NT2/D1 (cell line): Measurements from ENCODE around the gene ZNF425.

Experiments used
- DNase-seq: peaks from one replicate; pipeline ENCODE4 v3.0.0-alpha.2; 2011; ENCODE audit warnings: low read depth, low spot score
- H3K27me3 ChIP-seq: 2 replicates; pipeline ENCODE4 v1.6.0; 2011; ENCODE audit warnings: mild to moderate bottlenecking; ENCODE audit not compliant: insufficient read length, insufficient read depth
- H3K36me3 ChIP-seq: 2 replicates; pipeline ENCODE4 v1.6.1; 2011; ENCODE audit warnings: mild to moderate bottlenecking, low read length, mixed read lengths; ENCODE audit not compliant: insufficient read depth, insufficient read length
- H3K4me1 ChIP-seq: 2 replicates; pipeline ENCODE4 v1.5.1; 2011; ENCODE audit not compliant: insufficient read depth, insufficient read length
- H3K4me3 ChIP-seq: 2 replicates; pipeline ENCODE4 v1.5.1; 2011; ENCODE audit warnings: low read depth; ENCODE audit not compliant: insufficient read length
- H3K9ac ChIP-seq: 2 replicates; pipeline ENCODE4 v1.6.0; 2011; ENCODE audit warnings: low read depth; ENCODE audit not compliant: insufficient read length
- H3K9me3 ChIP-seq: 2 replicates; pipeline ENCODE4 v1.5.1; 2011; ENCODE audit warnings: mild to moderate bottlenecking, low read length; ENCODE audit not compliant: insufficient read depth
- SUZ12 ChIP-seq: IDR thresholded peaks from 2 replicates; pipeline ENCODE4 v1.6.1; 2011; ENCODE audit not compliant: insufficient read length, insufficient read depth; ENCODE audit errors: extremely low read depth
- YY1 ChIP-seq: IDR thresholded peaks from 2 replicates; pipeline ENCODE4 v1.6.1; 2011; ENCODE audit not compliant: insufficient read length, insufficient read depth
- ZNF274 ChIP-seq: IDR thresholded peaks from 2 replicates; pipeline ENCODE4 v1.6.1; 2011; ENCODE audit warnings: mild to moderate bottlenecking, low read depth, low read length

The ZNF425 gene

DNA sequence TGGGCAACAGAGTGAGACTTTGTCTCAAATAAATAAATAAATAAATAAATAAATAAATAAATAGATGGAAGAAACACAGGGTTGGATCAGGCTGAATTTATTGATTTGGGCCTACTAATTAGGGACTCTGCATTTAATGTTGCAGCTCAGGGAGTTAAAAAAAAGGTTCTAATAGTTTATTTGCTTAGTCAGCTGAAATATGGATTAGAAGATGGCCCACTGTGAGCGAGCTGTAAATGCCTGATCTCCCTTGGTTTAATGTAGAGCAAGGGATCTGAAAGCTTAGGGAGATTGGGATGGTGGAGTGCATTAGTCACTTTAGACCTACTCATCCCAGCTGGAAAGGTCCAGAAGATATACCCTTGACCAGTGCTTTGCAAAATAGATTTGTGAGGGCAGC, 72.7 kb downstream of the ZNF425 start:
- H3K36me3 ChIP-seq, result no peaks in the 10 kb centered on the region
- TF ChIP-seq YY1 (no peak), SUZ12 (no peak), ZNF274 (no peak)

More for the DNA sequence above, 72.7 kb downstream of the ZNF425 start:
- Histone ChIP-seq H3K4me1 (no peaks in the 10 kb centered on the region), H3K9ac (no peak overlapping the region), H3K9me3 (no peaks in the 10 kb centered on the region), H3K4me3 (no peak overlapping the region), H3K27me3 (no peaks in the 10 kb centered on the region)
- DNase-seq, result no peak
